Measurements from ENCODE around the gene NDC80.

GRCh38 chr18:2635586-2635985, 64.2 kb downstream of the NDC80 start:
- TF ChIP-seq CTCF (IDR thresholded peaks at IDR 0.05) (no peak), MAX (CRISPR knock-in tag; IDR thresholded peaks at IDR 0.05) (no peak), GRHL2 (CRISPR knock-in tag; IDR thresholded peaks at IDR 0.05; ENCODE audit: insufficient replicate concordance, severe bottlenecking) (no peak), CREB1 (CRISPR knock-in tag; IDR thresholded peaks at IDR 0.05) (no peak), ATF6 (CRISPR knock-in tag; IDR thresholded peaks at IDR 0.05) (no peak), IRF1 (CRISPR knock-in tag; IDR thresholded peaks at IDR 0.05) (no peak), IRF2 (CRISPR knock-in tag; IDR thresholded peaks at IDR 0.05; ENCODE audit: borderline replicate concordance, low read depth) (no peak), ELF4 (CRISPR knock-in tag; IDR thresholded peaks at IDR 0.05; ENCODE audit: low read depth) (no peak), GABPB1 (CRISPR knock-in tag; IDR thresholded peaks at IDR 0.05) (no peak), ATF1 (CRISPR knock-in tag; IDR thresholded peaks at IDR 0.05) (no peak), NFE2L1 (CRISPR knock-in tag; IDR thresholded peaks at IDR 0.05) (no peak), ZNF232 (CRISPR knock-in tag; IDR thresholded peaks at IDR 0.05) (no peak), TEAD4 (CRISPR knock-in tag; IDR thresholded peaks at IDR 0.05) (no peak)

All from WTC11 (cell line).